NCI-H510A treated with DMSO at 0.1 percent for 48 hours (cell line): ENCODE results near the gene PADI2.

Experiments
- DNase-seq: peaks from one replicate; lab custom pipeline; 2025; lab: John Stamatoyannopoulos, UW

PADI2 gene

GRCh38 chr1:17139637-17140036 is 20.4 kb upstream of the PADI2 start:
- DNase-seq: no peak

GRCh38 chr1:17137441-17137840 is 18.2 kb upstream of the PADI2 start:
- DNase-seq: no peak

GRCh38 chr1:17136936-17137335 is 17.7 kb upstream of the PADI2 start:
- DNase-seq: no peak

GRCh38 chr1:17136145-17136544 is 16.9 kb upstream of the PADI2 start:
- no peak for DNase-seq

GRCh38 chr1:17135530-17135929 is 16.3 kb upstream of the PADI2 start:
- DNase-seq: peak; percentile 49

- DNase-seq: no peak
Measured at GRCh38 chr1:17134724-17135123, 15.5 kb upstream of the PADI2 start.

- DNase-seq: no peak
Measured at GRCh38 chr1:17134034-17134433, 14.8 kb upstream of the PADI2 start.

- DNase-seq: no peak
Measured at GRCh38 chr1:17130138-17130635, 10.9 kb upstream of the PADI2 start.

- DNase-seq: no peak
Measured at GRCh38 chr1:17128361-17128760, 9.1 kb upstream of the PADI2 start.

- DNase-seq: peak; percentile 75
Measured at GRCh38 chr1:17125756-17126237, 6.5 kb upstream of the PADI2 start.

- no peak for DNase-seq
Measured at GRCh38 chr1:17123196-17124045, 4.2 kb upstream of the PADI2 start.

- DNase-seq: no peak
Measured at GRCh38 chr1:17122521-17123164, 3.4 kb upstream of the PADI2 start.

GRCh38 chr1:17121881-17122280 is 2.6 kb upstream of the PADI2 start:
- no peak for DNase-seq

GRCh38 chr1:17120962-17121837 is 1.9 kb upstream of the PADI2 start:
- no peak for DNase-seq

GRCh38 chr1:17120481-17120877 is 1.2 kb upstream of the PADI2 start:
- DNase-seq: no peak

GRCh38 chr1:17119773-17120480 is 676 bp upstream of the PADI2 start:
- DNase-seq: no peak

- DNase-seq: no peak
Measured at GRCh38 chr1:17118706-17119075, 560 bp downstream of the PADI2 start.

GRCh38 chr1:17118268-17118667 is 983 bp downstream of the PADI2 start:
- no peak for DNase-seq

- no peak for DNase-seq
Measured at GRCh38 chr1:17117451-17118265, 1.6 kb downstream of the PADI2 start.

GRCh38 chr1:17116643-17117042 is 2.6 kb downstream of the PADI2 start:
- DNase-seq: no peak

GRCh38 chr1:17113963-17114362 is 5.3 kb downstream of the PADI2 start:
- DNase-seq: no peak
